Urothelium cell line (cell line): Measurements from ENCODE around the gene MAP3K19.
"Not testable (repeated sequence)": the region's sequence is repeated elsewhere in the genome, so short reads cannot be mapped to it uniquely, and the experiment has no call there.

Experiments used
- DNase-seq: peaks from one replicate; pipeline ENCODE4 v3.0.0; 2011; ENCODE audit warnings: low spot score, mixed read lengths
- FAIRE-seq: peaks from 2 replicates; lab custom pipeline; 2011; peaks lifted over from hg19 to GRCh38; lab: Jason Lieb, UNC

The MAP3K19 gene

DNA sequence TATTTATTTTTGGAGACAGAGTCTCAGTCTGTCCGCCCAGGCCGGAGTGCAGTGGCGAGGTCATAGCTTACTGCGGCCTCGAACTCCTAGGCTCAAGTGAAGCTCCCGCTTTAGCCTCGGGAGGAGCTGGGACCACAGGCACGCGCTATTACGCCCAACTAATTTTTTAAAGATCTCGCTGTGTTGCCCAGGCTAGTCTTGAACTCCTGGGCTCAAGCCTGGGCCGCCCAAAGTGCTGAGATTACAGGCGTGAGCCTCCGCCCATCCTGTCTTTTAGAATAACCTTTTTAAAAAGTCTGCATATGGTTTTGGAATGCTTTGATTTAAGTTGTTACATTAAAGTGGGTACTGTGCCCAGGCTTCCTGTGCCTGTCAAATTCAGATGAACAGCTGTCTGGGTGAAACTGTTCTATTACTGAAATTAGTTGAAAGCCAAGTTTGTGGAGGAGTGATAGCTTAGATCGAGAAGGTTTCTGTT is 5.8 kb upstream of the MAP3K19 start:
- FAIRE-seq (no peak), DNase-seq (no peak)

DNA sequence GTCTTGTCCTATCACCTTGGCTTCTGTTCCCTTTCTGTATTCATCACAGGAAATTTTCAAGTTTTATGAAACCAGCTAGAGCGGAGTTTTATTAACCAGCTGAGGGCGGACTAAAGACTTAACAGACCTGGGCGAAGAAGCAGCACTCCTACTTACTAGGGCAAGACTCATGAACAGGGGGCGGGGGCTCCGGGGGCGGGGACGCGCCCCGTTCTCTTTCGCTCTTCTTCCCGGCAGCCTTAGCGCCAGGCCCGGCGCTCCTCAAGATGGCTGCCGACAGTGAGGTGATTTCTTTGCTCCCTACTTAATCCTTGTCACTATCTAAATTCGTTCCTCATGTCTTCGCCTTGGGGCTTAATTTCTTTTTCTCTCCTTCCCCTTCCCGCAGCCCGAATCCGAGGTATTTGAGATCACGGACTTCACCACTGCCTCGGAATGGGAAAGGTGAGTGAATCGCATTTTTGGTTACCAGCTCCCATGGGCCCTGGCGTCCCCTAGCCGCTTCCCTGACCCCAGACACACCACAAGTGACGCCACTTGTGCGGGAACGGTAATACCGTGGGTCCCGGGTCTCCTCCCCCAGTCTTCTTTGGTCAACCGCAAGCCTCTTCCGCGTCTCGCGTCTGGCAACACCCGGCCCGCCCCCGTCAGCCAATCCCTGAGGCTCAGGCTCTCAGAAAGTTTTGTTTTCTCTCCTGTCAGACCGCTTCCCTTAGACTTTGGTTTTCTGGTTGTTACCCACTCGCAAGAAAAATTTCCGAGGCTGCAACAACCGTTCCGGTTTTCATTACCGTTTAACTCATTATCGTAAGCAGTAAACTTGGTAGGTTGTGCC is 5.0 kb upstream of the MAP3K19 start, which contains the start of gene RAB3GAP1:
Gene RAB3GAP1, plus strand, starts transcription at position 251 of the 835 bp plus-strand sequence. Its CDS starts 16 bp downstream, at position 267.
- FAIRE-seq (no peak), DNase-seq (peak; percentile 94)

DNA sequence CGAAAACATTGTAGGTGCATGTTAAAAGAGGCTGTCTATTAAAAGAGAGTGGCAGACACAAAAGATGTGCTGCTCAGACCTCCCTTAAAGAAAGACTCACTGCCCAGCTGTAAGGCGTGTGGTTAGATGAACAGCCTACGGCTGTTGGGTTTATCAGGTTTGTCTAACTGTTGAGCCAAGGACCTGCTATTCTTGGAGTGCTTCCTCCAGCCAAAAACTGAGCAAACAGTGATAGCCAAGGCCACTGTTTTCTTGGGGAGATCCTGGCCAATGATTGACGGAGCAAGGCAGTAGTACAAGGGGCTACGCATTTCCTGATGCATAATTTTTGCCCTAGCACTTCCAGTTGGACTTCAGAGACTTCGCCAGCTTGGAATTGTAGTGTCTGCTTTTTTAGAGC is 3.4 kb upstream of the MAP3K19 start:
- DNase-seq (no peak), FAIRE-seq (no peak)

DNA sequence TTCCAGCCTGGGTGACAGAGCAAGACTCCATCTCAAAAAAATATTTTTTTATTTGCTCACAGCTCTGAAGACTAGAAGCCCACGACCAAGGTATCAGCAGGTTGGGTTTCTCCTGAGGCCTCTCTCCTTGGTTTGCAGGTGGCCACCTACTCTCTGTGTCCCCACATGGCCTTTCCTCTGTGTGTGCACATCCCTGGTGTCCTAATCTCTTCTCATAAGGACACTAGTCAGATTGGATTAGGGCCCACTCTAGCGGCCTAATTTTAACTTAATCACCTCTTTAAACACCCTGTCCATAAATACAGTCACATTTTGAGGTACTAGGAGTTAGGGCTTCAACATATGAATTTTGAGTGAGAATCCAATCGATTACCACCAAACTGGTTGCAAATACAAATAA is 2.9 kb upstream of the MAP3K19 start:
- no peak for DNase-seq
- FAIRE-seq = no peak

DNA sequence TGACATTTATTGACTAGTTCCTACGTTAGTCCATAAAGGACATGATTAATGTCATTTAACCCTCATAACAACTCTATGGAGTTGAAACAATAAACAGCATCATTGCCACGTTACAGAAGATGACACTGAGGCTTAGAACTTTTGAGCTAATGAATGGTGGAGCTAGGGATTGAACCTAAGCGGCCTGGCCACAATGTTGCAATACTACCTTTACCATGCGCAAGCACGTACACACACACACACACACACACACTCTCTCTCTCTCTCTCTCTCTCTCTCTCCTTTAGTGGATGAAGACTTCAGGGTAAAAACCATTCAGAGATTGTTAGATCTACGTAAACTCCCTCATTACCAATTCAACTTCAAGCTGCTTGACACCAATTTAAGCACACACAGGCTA is 875 bp upstream of the MAP3K19 start:
- FAIRE-seq (no peak), DNase-seq (no peak)

DNA sequence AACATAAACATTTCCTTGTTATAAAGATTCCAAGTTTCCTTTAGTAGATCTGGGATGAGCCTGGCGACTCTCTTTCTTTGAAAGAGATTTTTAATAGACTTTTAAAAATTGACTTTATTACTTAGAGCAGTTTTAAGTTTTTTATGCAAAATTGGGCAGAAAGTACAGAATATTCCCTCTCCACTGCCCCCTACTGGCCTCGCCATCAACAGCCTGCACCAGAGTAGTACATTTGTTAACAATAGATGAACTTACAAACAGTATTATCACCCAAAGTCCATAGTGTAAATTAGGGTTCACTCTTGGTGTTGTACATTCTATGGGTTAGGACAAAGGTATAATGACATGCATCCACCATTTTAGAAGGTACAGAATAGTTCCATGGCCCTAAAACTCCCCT is 3.9 kb downstream of the MAP3K19 start:
- FAIRE-seq = no peak
- no peak for DNase-seq

DNA sequence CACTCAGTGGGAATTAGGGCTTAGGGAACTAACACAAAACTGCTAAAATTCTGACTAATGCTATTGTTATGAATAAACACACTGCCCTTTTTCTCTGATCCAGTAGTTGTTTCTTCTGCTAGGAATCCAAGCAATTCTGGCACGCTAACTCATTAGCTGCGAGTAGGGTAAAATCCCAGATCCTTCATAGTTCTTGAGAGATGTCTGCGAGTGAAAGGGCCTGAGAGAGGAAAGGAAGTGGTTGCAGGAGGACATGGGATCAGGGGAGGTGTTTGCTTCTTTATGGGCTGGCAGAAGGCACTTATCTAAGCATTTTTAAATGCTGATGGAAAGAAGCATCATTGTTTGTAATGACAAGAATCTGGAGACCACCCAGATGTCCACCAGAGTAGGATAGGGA is 9.4 kb downstream of the MAP3K19 start:
- FAIRE-seq (no peak), DNase-seq (no peak)

DNA sequence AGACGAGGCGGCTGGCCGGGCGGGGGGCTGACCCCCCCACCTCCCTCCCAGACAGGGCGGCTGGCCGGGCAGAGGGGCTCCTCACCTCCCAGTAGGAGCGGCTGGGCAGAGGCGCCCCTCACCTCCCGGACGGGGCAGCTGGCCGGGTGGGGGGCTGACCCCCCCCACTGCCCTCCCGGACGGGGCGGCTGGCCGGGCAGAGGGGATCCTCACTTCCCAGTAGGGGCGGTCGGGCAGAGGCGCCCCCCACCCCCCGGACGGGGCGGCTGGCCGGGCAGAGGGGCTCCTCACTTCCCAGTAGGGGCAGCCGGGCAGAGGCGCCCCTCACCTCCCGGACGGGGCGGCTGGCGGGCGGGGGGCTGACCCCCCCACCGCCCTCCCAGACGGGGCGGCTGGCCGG is 14.0 kb downstream of the MAP3K19 start:
- FAIRE-seq, DNase-seq: not testable (repeated sequence)

DNA sequence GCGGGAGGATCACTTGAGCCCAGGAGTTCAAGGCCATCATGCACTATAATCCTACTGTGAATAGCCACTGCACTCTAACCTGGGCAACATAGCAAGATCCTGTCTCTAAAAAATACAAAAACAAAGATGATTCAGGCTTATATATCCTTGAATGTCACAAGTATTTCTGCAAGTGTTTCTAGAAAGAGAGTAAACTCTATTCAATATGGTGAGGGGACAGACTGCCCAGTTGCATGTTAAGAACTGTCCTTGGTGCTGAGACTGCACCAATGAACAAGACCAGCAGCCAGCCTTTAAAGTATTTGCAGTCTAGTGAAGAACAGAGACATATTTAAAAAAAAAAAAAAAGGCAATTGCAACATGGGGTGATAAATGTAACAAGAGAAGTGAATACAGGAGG is 16.4 kb downstream of the MAP3K19 start:
- DNase-seq = peak; percentile 55
- no peak for FAIRE-seq

DNA sequence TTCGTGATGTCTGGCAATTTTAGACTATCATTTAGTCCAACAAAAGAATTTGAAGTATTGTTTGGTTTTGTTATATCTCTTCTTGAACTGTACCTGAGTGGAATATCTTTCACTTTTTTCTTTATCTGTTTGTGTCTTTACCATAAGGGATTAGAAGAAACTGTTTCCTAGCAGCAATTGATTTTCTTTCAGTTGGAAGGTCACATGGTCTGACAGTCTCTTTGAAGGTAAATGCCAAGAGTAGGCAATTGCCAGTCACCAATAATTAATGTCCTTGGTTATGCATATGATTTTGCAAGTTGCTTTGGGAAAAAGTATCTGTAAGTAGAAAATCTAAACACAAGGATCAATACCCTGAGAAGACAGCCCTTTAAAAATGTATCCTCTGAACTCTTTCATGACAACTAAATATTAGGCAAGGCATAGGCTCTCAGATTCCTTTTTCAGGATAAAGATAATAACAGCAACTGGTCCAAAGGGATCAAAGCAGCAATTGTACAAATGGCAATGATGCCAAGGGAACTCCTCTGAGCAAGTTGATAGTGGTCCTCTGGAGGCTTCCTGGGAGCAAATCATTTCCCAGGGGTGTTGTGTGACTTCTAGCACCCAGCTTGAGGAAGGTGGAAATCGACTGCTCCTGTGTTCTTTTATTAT is 17.6 kb downstream of the MAP3K19 start:
- no peak for DNase-seq
- no peak for FAIRE-seq

DNA sequence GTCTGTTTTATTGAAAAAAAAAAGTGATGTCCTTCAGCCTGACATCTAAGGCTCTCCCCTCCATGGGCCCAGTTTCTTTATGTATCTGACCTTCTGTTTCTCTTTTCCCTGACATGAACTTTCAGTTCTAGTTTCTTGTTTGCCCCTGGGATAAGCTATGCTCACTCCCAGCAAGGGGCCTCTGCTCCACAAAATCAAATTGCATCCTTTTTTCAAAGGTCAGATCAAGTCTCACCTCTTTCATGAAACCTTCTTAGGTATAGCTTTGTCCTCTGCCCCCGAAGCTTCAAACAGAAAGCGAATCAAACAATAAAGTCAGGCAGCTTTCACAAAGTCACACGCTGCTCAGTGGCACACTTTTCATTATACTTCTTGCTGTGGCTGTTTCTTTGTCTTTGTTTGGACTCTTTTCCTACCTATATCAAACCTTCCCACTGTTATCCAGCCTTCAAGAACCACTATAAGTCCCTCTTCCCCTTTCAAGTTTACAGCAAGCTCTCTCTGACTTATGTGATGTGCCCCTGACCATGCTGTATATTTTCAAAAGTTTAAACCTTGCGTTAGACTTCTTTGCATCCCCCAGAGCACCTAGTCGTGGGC is 23.3 kb downstream of the MAP3K19 start:
- FAIRE-seq = no peak
- DNase-seq = no peak

DNA sequence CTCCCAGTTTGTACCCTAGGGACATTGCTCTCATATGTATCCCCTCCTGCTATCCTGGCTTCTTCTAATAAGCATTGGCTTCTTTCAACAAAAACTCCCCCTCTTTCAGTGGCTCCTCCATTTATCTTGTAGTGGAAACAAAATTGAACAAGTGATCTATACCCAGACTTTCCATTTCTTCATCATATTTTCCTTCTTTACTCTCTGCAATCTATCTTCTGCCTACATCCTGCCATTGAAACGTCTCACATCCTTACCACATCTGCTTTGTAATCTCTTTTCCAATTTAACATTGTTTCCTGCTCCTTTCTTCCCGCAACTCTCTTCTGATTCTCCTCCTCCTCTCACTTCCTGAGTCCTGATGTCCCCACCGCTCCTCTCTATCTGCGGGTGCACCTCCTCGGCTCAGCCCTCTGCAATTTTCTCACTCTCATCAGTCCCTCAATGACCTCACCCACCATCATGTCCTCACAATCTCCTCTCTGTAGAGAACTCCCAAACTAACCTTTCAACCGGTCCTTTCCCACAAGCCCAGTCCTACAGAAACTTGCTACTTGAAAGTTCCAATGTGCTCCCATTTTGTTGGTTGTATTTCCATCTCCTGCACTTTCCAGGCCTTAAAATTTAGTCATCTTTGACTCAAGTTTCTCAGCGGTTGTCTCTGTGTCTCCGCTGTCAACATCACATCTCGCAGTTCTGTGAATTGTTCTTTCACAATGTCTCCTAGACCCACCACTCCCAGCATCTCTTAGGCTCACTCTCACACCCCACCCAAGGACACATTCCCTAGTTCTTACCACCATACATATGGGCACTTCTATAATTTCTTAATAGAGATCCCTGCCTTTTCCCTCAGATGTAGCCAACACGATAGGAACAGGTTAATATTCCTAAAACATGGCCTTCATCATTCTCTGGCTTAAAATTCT is 24.0 kb downstream of the MAP3K19 start:
- DNase-seq (no peak), FAIRE-seq (no peak)

DNA sequence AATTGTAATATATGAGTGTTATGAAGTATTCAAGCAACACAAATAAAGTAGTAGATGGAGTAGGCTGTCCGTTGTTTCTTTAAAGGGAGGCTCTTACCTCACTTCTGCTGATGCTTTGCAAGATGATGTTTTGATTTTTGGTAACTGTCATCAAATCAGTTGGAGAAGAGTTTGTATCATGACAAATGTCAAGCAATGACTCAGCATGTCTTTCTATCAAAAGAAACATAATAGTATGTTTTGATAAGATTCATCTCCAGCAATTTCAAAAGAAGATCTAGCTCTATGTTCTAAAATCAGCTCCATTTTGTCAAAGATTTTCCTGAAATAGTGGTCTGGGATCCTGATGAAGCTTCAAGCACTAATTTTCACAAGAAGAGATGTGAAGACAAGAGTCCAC is 25.6 kb downstream of the MAP3K19 start:
- no peak for FAIRE-seq
- no peak for DNase-seq

DNA sequence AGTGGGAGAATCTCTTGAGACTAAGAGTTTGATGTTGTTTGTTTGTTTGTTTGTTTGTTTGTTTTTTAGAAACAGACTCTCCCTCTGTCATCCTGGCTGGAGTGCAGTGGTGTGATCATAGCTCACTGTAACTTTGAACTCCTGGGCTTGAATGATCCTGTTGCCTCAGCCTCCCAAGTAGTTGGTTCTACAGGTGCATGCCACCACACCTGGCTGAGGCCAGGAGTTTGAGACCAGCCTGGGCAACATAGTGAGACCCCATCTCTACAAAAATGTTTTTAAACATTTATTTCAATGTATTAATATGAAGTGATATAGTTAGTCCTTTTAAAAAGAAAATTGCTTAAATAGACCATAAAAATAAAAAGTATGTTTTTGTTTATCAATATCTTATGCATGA is 35.6 kb downstream of the MAP3K19 start:
- DNase-seq (no peak), FAIRE-seq (no peak)

DNA sequence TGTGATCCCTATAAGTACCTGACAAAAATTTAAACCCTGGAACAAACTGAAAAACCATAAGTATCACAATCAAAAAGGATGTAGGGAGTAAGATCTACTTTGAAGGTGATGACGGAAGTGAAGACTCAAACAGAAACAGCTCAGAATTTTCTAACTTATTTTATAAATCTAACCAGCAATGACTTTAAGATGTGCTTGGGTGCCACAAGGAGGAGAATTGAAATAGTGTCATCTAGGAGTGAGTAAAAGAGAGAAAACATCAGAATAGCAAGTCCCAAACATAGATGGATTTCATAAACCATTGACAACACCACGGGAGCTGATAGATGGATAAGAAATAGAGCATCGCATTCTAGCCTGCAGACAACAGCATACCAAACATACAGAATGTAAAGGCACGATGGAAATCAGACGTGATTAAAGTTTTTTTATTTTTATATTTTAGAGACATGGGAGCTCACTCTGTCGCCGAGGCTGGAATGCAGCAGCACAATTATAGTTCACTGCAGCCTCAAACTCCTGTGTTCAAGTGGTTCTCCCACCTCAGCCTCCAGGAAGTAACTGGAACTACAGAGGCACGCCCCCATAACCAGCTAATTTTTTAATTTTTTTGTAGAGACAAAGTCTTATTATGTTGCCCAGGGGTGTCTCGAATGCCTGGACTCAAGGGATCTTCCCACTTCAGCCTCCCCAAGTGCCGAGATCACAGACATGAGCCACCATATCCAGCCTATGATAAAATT is 36.9 kb downstream of the MAP3K19 start:
- DNase-seq = no peak
- no peak for FAIRE-seq

DNA sequence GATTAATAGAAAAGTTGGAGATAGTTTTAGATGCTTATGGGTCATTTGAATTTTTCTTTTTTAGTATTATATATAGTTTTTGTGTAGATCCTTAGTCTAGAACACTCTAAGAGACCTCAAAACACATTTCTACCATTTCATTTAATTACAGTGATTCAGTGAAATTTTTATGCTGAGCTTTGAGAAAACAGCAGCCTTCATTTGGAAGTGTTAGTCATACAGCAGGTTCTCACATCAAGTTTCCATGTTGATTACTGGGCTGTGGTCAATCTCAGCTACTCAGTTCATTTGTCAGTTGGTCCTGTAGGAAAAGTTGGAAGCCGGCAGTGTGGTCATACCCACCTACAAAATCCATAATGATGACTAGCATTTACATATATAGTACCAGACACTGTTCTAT is 37.9 kb downstream of the MAP3K19 start:
- FAIRE-seq (no peak), DNase-seq (no peak)

DNA sequence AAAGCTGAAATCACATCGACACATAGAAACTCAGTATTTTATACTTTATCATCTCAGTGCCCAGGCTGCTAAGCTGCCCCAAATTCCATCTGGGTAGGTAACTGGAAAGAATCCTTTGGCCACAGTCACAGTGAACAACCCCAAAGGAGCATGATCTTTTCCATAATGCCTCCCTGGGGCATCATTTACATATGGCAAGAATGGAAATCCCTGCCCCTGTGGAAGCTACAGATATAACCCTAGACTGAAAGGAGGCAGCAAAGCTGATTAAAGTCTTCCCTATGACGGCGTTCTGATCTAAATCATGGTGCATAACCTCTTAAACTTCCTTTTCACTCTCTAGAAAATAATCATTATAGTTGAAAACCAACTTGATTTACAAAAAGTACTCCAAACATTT is 41.5 kb downstream of the MAP3K19 start:
- DNase-seq (no peak), FAIRE-seq (no peak)

DNA sequence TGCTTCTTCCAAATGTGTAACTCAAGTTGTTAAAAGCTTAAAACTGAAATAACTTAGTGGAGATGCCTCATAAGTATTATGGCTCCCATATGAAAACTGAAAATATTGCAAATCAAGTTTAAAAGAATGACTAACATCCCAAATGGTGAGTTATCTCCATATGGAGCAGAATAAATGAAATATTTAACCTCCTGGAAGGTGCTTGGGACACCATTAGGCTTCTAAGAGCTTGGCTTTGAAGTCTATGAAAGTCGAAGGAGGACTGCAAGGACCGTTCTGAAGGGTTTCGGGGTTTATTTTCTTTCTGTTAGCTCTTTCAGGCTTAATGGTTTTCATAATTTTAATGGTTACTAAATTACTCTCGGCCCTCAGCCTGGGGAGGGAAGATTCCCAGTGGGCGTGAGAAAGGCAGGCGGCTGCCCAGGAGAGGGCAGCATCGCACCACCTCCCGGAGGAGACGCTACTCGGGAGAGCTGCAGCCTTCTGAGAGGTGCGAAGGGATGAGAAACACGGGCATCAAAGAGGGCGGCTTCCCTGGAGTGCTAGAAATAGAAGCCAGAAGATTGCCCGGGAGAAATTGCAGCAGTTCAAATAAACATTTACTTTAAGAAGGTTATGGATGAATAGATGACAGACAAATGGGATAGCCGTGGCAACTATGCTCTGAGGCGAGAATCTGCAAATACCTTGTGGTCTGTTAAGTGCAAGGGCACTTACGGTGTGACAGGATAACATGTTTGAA is 43.1 kb downstream of the MAP3K19 start:
- DNase-seq (peak; percentile 92), FAIRE-seq (peak; percentile 88)

DNA sequence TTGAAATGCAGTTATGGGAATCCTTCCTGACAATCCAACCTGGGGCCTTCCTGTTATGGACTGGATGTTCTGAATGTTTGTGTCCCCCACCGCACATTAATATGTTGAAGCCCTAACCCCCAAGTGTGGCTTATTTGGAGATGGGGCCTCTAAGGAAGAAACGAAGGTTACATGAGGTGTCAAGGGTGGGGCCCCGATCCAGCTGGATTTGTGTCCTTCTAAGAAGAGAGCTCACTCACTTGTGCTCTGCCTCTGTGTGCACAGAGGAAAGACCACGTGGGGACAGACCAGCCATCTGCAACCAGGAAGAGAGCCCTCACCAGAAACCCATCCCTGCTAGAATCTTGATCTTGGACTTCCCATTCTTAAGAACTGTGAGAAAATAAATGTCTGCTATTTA is 44.4 kb downstream of the MAP3K19 start:
- DNase-seq (no peak), FAIRE-seq (no peak)
